Breast epithelium (tissue), 4 donors: Measurements from ENCODE around the gene GNAT2. TPM values are rescaled to one million over a fixed set of nuclear protein-coding genes. Genes with fewer than 3 reads are reported as not detected.
A peak's percentile ranks its signal among the peaks of the same experiment; 100 is the strongest.

ENCODE experiments used
- DNase-seq, 2 donors: peaks; one replicate each; pipeline ENCODE4 v3.0.0-alpha.2; 2019; ENCODE audit warnings: low spot score in 2 of 2
- H3K27ac ChIP-seq, 2 donors: fragments of 200-600 bp; sonication (generic) in 1 of 2; one replicate each; pipeline ENCODE4 v1.5.1; 2016 to 2019; ENCODE audit warnings: mild to moderate bottlenecking in 1 of 2
- H3K27me3 ChIP-seq, 2 donors: fragments of 200-600 bp; sonication (generic) in 1 of 2; one replicate each; pipeline versions ENCODE4 v1.5.1 to v1.6.0; 2017 to 2019; ENCODE audit warnings: control low read depth in 1 of 2, mild to moderate bottlenecking in 1 of 2
- H3K36me3 ChIP-seq: fragments of 200-600 bp; one replicate; pipeline ENCODE4 v1.5.1; 2019
- H3K4me1 ChIP-seq, 2 donors: fragments of 200-600 bp; sonication (generic); one replicate each; pipeline ENCODE4 v1.5.1; 2016 to 2019; ENCODE audit warnings: control low read depth in 1 of 2
- H3K4me3 ChIP-seq, 3 donors: fragments of 200-600 bp; sonication (generic); 1 replicate in 2 of 3; 2 replicates in 1 of 3; pipeline ENCODE4 v1.5.1; 2016 to 2019; ENCODE audit warnings: mild to moderate bottlenecking in 3 of 3, moderate library complexity in 2 of 3
- H3K9me3 ChIP-seq, 2 donors: fragments of 200-600 bp; sonication (generic) in 1 of 2; one replicate each; pipeline ENCODE4 v1.5.1; 2016 to 2019; ENCODE audit warnings: control low read depth in 1 of 2
- CTCF ChIP-seq, 3 donors: fragments of 450-650 bp; IDR thresholded peaks; one replicate each; pipeline ENCODE4 v1.5.1; 2016 to 2017; ENCODE audit warnings: antibody characterized with exemption in 3 of 3, mild to moderate bottlenecking in 3 of 3, moderate library complexity in 3 of 3
- POLR2A ChIP-seq: fragments of 450-650 bp; IDR thresholded peaks from one replicate; pipeline ENCODE4 v1.6.1; 2016; ENCODE audit warnings: antibody characterized with exemption, mild to moderate bottlenecking, moderate library complexity
- POLR2AphosphoS5 ChIP-seq, 3 donors: sonication (generic); formaldehyde crosslinking; IDR thresholded peaks; one replicate each; pipeline ENCODE4 v1.6.1; 2017; ENCODE audit warnings: antibody characterized with exemption in 3 of 3
- intact Hi-C: fragments of 100-400 bp; cut with DNase I; formaldehyde crosslinking; loops from one replicate; pipeline ENCODE4 v1.15.1; 2023; ENCODE audit warnings: low total_unique reads
- total RNA-seq, 3 donors: library from RNA; depleted of rRNA; stranded (reverse); fragments of >200 nt; gene quantifications; one replicate each; pipeline ENCODE4 v1.1.0, GENCODE V29; 2016

The GNAT2 gene
- total RNA-seq, 3 donors from 2014 or later = not detected

DNA sequence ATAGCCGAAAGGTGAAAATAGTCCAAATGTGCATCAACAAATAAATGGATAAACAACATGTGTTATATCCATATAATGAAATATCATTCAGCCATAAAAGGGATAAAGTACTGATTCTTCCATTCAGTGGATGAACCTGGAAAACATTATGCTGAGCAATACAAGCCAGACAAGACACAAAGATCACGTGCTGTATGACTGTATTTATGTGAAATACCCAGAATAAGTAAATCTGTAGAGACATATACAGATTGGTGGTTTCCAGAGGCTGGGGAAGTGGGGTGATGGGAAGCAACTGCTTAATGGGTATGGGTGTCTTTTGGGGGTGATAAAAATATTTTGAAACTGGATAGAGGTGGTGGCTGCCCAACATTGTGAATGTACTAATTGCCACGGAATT lies 23.2 kb upstream of the GNAT2 start:
- Histone ChIP-seq H3K36me3 (no peaks in the 10 kb centered on the region), H3K27me3 (no peaks in the 10 kb centered on the region), H3K4me1 (no peaks in the 10 kb centered on the region), H3K4me3 (no peak overlapping the region), H3K9me3 (no peaks in the 10 kb centered on the region), H3K27ac (no peak overlapping the region)
- intact Hi-C loops = no loop called here
- no peak for DNase-seq
- TF ChIP-seq CTCF (IDR thresholded peaks at IDR 0.05) = no peak

DNA sequence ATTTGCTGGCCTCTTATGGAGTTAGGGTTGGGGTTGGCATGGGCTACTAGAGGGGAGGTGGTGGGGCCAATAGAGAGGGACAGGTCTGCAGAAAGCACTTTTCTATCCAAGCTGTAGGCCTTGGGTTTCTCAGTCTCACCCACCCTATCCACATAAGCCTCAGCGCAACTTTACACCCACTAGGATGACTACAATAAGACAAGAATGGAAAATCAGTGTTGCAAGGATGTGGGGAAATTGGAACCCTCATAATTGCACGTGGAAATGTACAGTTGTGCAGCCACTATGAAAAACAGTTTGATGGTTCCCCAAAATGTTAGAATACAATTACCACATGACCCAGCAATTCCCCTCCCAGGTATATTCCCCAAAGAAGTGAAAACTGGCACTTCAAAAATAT lies 22.4 kb upstream of the GNAT2 start:
- Histone ChIP-seq H3K36me3 (no peaks in the 10 kb centered on the region), H3K27ac (no peak overlapping the region), H3K9me3 (no peaks in the 10 kb centered on the region), H3K4me3 (no peak overlapping the region), H3K4me1 (no peaks in the 10 kb centered on the region), H3K27me3 (no peaks in the 10 kb centered on the region)
- TF ChIP-seq POLR2AphosphoS5 (IDR thresholded peaks at IDR 0.05) (no peak), CTCF (IDR thresholded peaks at IDR 0.05) (no peak), POLR2A (no peak)
- DNase-seq = no peak
- intact Hi-C loops = no loop called here

GRCh38 chr1:109641078-109641740 lies 21.8 kb upstream of the GNAT2 start:
- intact Hi-C loops = no loop called here
- TF ChIP-seq CTCF (IDR thresholded peaks at IDR 0.05) = no peak
- no peak for TF ChIP-seq POLR2AphosphoS5 (IDR thresholded peaks at IDR 0.05)
- no peak for TF ChIP-seq POLR2A
- no peak overlapping the region for H3K4me3 ChIP-seq
- no peaks in the 10 kb centered on the region for H3K27me3 ChIP-seq
- no peaks in the 10 kb centered on the region for H3K36me3 ChIP-seq
- no peaks in the 10 kb centered on the region for H3K9me3 ChIP-seq
- no peak overlapping the region for H3K27ac ChIP-seq
- no peak for DNase-seq
- H3K4me1 ChIP-seq = no peaks in the 10 kb centered on the region

GRCh38 chr1:109640285-109640865 lies 21.0 kb upstream of the GNAT2 start:
- intact Hi-C loops = no loop called here
- no peaks in the 10 kb centered on the region for H3K36me3 ChIP-seq
- H3K4me1 ChIP-seq = no peaks in the 10 kb centered on the region
- H3K4me3 ChIP-seq = no peak overlapping the region
- H3K27ac ChIP-seq = no peak overlapping the region
- TF ChIP-seq CTCF (IDR thresholded peaks at IDR 0.05) (peak; percentile 86 to 93 (median 86)), POLR2A (no peak)
- peak; percentile 65 to 90 for DNase-seq
- H3K9me3 ChIP-seq = no peaks in the 10 kb centered on the region
- H3K27me3 ChIP-seq = no peaks in the 10 kb centered on the region

GRCh38 chr1:109639841-109640184 lies 20.4 kb upstream of the GNAT2 start:
- H3K4me1 ChIP-seq = no peaks in the 10 kb centered on the region
- no peak overlapping the region for H3K27ac ChIP-seq
- no peaks in the 10 kb centered on the region for H3K9me3 ChIP-seq
- no peaks in the 10 kb centered on the region for H3K36me3 ChIP-seq
- H3K27me3 ChIP-seq = no peaks in the 10 kb centered on the region
- no peak overlapping the region for H3K4me3 ChIP-seq
- TF ChIP-seq POLR2AphosphoS5 (IDR thresholded peaks at IDR 0.05) = no peak
- TF ChIP-seq CTCF (IDR thresholded peaks at IDR 0.05) = no peak
- no peak for TF ChIP-seq POLR2A
- intact Hi-C loops = loop anchor here (10.0 kb wide), 1 partner anchor 135 kb away; no protein-coding TSS in a partner anchor
- no peak for DNase-seq
